ENCODE results near the gene KCNJ16. TPM values are rescaled to one million over a fixed set of nuclear protein-coding genes. Genes with fewer than 3 reads are reported as not detected.

The KCNJ16 gene
- total RNA-seq, 1 experiment from 2014 or later: not detected

DNA sequence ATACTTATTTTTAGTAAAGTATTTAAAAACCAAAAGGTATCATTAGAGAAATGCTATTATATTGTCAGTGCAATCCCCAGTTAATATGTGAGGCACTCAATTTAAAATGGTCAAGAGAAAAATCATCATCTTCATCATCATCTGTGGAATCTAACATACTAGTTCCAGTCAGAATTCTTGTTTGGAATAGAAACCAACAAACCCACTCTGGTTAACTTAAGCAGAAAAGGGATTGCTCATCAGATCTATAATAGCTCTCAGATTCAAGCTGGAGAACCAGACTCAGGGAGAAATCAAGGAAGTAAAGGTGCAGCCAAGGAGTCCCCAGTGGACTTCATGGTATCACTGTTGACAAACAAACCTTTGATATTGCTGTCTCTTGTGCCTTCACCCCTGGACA, 43.7 kb upstream of the KCNJ16 start:
- BruUV-seq (replicated peaks): no TSS peak
- CTCF ChIA-PET: no interaction called here
- no peak overlapping the region for H3K27ac Mint-ChIP-seq (ENCODE audit: unreplicated experiment)
- no peaks in the 10 kb centered on the region for H3K4me1 Mint-ChIP-seq (ENCODE audit: low read depth, unreplicated experiment)
- no peak overlapping the region for H3K4me3 Mint-ChIP-seq (ENCODE audit: low read depth, unreplicated experiment)
- H3K9me3 Mint-ChIP-seq (ENCODE audit: low read depth, unreplicated experiment): peaks cover 14% of the 10 kb centered on the region
- TF ChIP-seq, protein P1, sequence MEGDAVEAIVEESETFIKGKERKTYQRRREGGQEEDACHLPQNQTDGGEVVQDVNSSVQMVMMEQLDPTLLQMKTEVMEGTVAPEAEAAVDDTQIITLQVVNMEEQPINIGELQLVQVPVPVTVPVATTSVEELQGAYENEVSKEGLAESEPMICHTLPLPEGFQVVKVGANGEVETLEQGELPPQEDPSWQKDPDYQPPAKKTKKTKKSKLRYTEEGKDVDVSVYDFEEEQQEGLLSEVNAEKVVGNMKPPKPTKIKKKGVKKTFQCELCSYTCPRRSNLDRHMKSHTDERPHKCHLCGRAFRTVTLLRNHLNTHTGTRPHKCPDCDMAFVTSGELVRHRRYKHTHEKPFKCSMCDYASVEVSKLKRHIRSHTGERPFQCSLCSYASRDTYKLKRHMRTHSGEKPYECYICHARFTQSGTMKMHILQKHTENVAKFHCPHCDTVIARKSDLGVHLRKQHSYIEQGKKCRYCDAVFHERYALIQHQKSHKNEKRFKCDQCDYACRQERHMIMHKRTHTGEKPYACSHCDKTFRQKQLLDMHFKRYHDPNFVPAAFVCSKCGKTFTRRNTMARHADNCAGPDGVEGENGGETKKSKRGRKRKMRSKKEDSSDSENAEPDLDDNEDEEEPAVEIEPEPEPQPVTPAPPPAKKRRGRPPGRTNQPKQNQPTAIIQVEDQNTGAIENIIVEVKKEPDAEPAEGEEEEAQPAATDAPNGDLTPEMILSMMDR (IDR thresholded peaks at IDR 0.05; ENCODE audit: unreplicated experiment): no peak
- DNase-seq: no peak
- intact Hi-C loops (cut with micrococcal nuclease; ENCODE audit: unreplicated experiment): no loop called here
- H3K27me3 Mint-ChIP-seq (ENCODE audit: unreplicated experiment): no peaks in the 10 kb centered on the region
- H3K36me3 Mint-ChIP-seq (ENCODE audit: insufficient read depth, unreplicated experiment): no peaks in the 10 kb centered on the region

DNA sequence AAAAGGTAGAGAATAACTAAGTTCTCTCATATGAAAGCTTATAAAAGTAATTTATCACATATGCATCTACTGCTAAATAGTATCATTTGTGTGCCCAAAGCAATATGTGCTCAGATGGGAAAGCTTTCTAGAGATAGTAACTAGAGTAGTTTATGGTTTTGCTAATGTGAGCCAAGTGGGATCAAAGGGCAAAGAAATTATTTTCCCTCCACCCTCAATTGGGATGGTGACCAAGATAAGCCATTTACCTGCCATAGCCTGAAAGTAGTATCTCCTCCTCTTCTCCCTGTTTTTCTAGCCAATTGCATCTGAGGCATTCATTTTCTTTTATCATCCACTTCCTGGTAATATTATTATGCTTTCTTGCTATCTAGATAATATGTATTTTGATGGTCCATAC, 41.9 kb upstream of the KCNJ16 start:
- DNase-seq: no peak
- intact Hi-C loops (cut with micrococcal nuclease; ENCODE audit: unreplicated experiment): no loop called here
- CTCF ChIA-PET: no interaction called here
- no peaks in the 10 kb centered on the region for H3K4me1 Mint-ChIP-seq (ENCODE audit: low read depth, unreplicated experiment)
- BruUV-seq (replicated peaks): no TSS peak
- H3K27me3 Mint-ChIP-seq (ENCODE audit: unreplicated experiment): no peaks in the 10 kb centered on the region
- H3K4me3 Mint-ChIP-seq (ENCODE audit: low read depth, unreplicated experiment): no peak overlapping the region
- TF ChIP-seq, protein P1 (IDR thresholded peaks at IDR 0.05; ENCODE audit: unreplicated experiment): no peak
- peaks cover 17% of the 10 kb centered on the region for H3K9me3 Mint-ChIP-seq (ENCODE audit: low read depth, unreplicated experiment)
- H3K27ac Mint-ChIP-seq (ENCODE audit: unreplicated experiment): no peak overlapping the region
- no peaks in the 10 kb centered on the region for H3K36me3 Mint-ChIP-seq (ENCODE audit: insufficient read depth, unreplicated experiment)

DNA sequence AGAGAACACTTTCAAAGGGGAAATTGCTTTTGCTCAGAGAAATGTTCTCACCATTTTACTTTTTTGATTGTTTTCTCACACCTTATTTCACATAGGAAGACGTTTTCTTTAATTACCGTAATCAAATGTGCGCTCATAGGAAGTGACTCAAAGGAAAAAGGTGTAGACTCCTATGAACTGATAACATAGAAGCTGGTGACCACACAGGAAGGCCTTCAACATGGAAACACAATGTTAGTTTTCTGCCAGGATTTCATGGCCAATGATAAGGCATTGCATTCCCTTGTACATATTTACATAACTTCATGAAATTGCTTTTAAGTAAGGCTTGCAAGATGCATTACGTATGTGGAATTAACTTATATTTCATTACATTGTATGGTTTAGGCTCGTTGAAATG, 40.9 kb upstream of the KCNJ16 start:
- H3K4me1 Mint-ChIP-seq (ENCODE audit: low read depth, unreplicated experiment): no peaks in the 10 kb centered on the region
- H3K9me3 Mint-ChIP-seq (ENCODE audit: low read depth, unreplicated experiment): peaks cover 11% of the 10 kb centered on the region
- H3K36me3 Mint-ChIP-seq (ENCODE audit: insufficient read depth, unreplicated experiment): no peaks in the 10 kb centered on the region
- TF ChIP-seq, protein P1 (IDR thresholded peaks at IDR 0.05; ENCODE audit: unreplicated experiment): no peak
- CTCF ChIA-PET: no interaction called here
- no TSS peak for BruUV-seq (replicated peaks)
- no peaks in the 10 kb centered on the region for H3K27me3 Mint-ChIP-seq (ENCODE audit: unreplicated experiment)
- H3K4me3 Mint-ChIP-seq (ENCODE audit: low read depth, unreplicated experiment): no peak overlapping the region
- no peak overlapping the region for H3K27ac Mint-ChIP-seq (ENCODE audit: unreplicated experiment)
- no peak for DNase-seq
- intact Hi-C loops (cut with micrococcal nuclease; ENCODE audit: unreplicated experiment): no loop called here

DNA sequence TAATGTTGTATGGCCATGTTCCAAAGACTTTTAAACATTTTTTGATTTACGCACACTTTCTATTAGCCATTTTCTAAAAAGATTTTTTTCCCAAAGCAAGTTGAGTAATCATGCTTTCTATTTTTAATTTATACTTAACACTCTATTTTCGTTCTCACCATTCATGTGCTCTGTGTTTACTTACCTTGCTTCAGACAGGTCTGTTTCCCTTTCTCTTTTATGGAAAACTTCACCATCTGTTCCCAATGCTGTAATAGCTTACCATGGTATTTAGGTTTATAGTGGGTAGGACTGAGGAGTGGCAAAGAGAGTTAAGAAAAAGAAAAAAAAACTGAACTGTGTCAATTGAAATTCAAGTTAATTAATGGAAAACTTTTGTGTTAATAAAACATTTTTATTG, 37.5 kb upstream of the KCNJ16 start:
- CTCF ChIA-PET: no interaction called here
- DNase-seq: no peak
- intact Hi-C loops (cut with micrococcal nuclease; ENCODE audit: unreplicated experiment): no loop called here
- no peaks in the 10 kb centered on the region for H3K4me1 Mint-ChIP-seq (ENCODE audit: low read depth, unreplicated experiment)
- H3K36me3 Mint-ChIP-seq (ENCODE audit: insufficient read depth, unreplicated experiment): no peaks in the 10 kb centered on the region
- TF ChIP-seq, protein P1 (IDR thresholded peaks at IDR 0.05; ENCODE audit: unreplicated experiment): no peak
- no peaks in the 10 kb centered on the region for H3K27me3 Mint-ChIP-seq (ENCODE audit: unreplicated experiment)
- BruUV-seq (replicated peaks): no TSS peak
- peaks cover 9% of the 10 kb centered on the region for H3K9me3 Mint-ChIP-seq (ENCODE audit: low read depth, unreplicated experiment)
- H3K27ac Mint-ChIP-seq (ENCODE audit: unreplicated experiment): no peak overlapping the region
- H3K4me3 Mint-ChIP-seq (ENCODE audit: low read depth, unreplicated experiment): no peak overlapping the region

Measured in Calu3 (cell line).